H9 (cell line): Measurements from ENCODE around the gene SF1. TPM values are rescaled to one million over a fixed set of nuclear protein-coding genes. Genes with fewer than 3 reads are reported as not detected.

Experiments used
- DNase-seq: peaks from one replicate; pipeline ENCODE4 v3.0.0-alpha.2; 2017
- H2AFZ ChIP-seq: one replicate; pipeline ENCODE4 v1.6.1; 2013; ENCODE audit warnings: mild to moderate bottlenecking, low read length, control low read depth, moderate library complexity
- H2AK5ac ChIP-seq: 2 replicates; pipeline ENCODE4 v1.6.1; 2013; ENCODE audit warnings: low read length, control low read depth, mixed read lengths; ENCODE audit not compliant: insufficient read length
- H2BK120ac ChIP-seq: one replicate; pipeline ENCODE4 v1.6.1; 2013; ENCODE audit warnings: low read depth, mild to moderate bottlenecking, low read length, control low read depth, inconsistent platforms; ENCODE audit not compliant: poor library complexity, severe bottlenecking
- H2BK12ac ChIP-seq: 2 replicates; pipeline ENCODE4 v1.6.1; 2013; ENCODE audit warnings: low read length, control low read depth, mixed read lengths, low read depth; ENCODE audit not compliant: insufficient read length
- H2BK15ac ChIP-seq: 2 replicates; pipeline ENCODE4 v1.6.1; 2013; ENCODE audit warnings: low read depth, low read length, control low read depth
- H2BK20ac ChIP-seq: one replicate; pipeline ENCODE4 v1.6.1; 2013; ENCODE audit warnings: low read depth, mild to moderate bottlenecking, low read length, control low read depth, inconsistent platforms; ENCODE audit not compliant: poor library complexity, severe bottlenecking
- H2BK5ac ChIP-seq: 2 replicates; pipeline ENCODE4 v1.6.1; 2013; ENCODE audit warnings: low read length, control low read depth, mixed read lengths; ENCODE audit not compliant: insufficient read length
- H3K14ac ChIP-seq: 2 replicates; pipeline ENCODE4 v1.6.1; 2013; ENCODE audit warnings: low read length, control low read depth; ENCODE audit not compliant: insufficient read depth
- H3K18ac ChIP-seq: 2 replicates; pipeline ENCODE4 v1.6.1; 2013; ENCODE audit warnings: low read depth, mild to moderate bottlenecking, mixed read lengths, low read length, control low read depth; ENCODE audit not compliant: insufficient read length
- H3K23ac ChIP-seq: 2 replicates; pipeline ENCODE4 v1.6.1; 2013; ENCODE audit warnings: low read length, control low read depth, mixed read lengths, low read depth; ENCODE audit not compliant: insufficient read length
- H3K23me2 ChIP-seq: 2 replicates; pipeline ENCODE4 v1.6.1; 2013; ENCODE audit warnings: low read depth, mild to moderate bottlenecking, mixed read lengths, low read length, control low read depth; ENCODE audit not compliant: insufficient read length, poor library complexity, severe bottlenecking
- H3K27ac ChIP-seq: 2 replicates; pipeline ENCODE4 v1.5.1; 2013; ENCODE audit warnings: low read length, control low read depth, mixed read lengths, low read depth; ENCODE audit not compliant: insufficient read length
- H3K27me3 ChIP-seq: 2 replicates; pipeline ENCODE4 v1.6.1; 2013; ENCODE audit warnings: low read length, control low read depth, inconsistent platforms; ENCODE audit not compliant: insufficient read depth
- H3K4ac ChIP-seq: 2 replicates; pipeline ENCODE4 v1.6.1; 2013; ENCODE audit warnings: low read depth, mild to moderate bottlenecking, control low read depth, inconsistent platforms, low read length, moderate library complexity
- H3K4me1 ChIP-seq: 2 replicates; pipeline ENCODE4 v1.6.1; 2013; ENCODE audit warnings: low read length, control low read depth, inconsistent platforms; ENCODE audit not compliant: insufficient read depth
- H3K4me2 ChIP-seq: 2 replicates; pipeline ENCODE4 v1.6.1; 2013; ENCODE audit warnings: low read length, control low read depth, mixed read lengths; ENCODE audit not compliant: insufficient read length, insufficient read depth
- H3K56ac ChIP-seq: 2 replicates; pipeline ENCODE4 v1.6.1; 2013; ENCODE audit warnings: low read depth, mild to moderate bottlenecking, mixed read lengths, low read length, control low read depth; ENCODE audit not compliant: insufficient read length
- H3K79me1 ChIP-seq: 2 replicates; pipeline ENCODE4 v1.6.1; 2013; ENCODE audit warnings: low read depth, mild to moderate bottlenecking, moderate library complexity, low read length, control low read depth, inconsistent platforms; ENCODE audit not compliant: insufficient read depth, poor library complexity, severe bottlenecking
- H3K79me2 ChIP-seq: 2 replicates; pipeline ENCODE4 v1.6.1; 2013; ENCODE audit warnings: low read length, control low read depth, inconsistent platforms; ENCODE audit not compliant: insufficient read depth
- H3K9ac ChIP-seq: 2 replicates; pipeline ENCODE4 v1.6.1; 2013; ENCODE audit warnings: low read length, control low read depth, mixed read lengths; ENCODE audit not compliant: insufficient read length; ENCODE audit errors: extremely low read depth
- H3K9me3 ChIP-seq: one replicate; pipeline ENCODE4 v1.6.1; 2013; ENCODE audit warnings: low read depth, low read length, inconsistent platforms; ENCODE audit not compliant: control insufficient read depth
- H3T11ph ChIP-seq: one replicate; pipeline ENCODE4 v1.6.1; 2013; ENCODE audit warnings: mild to moderate bottlenecking, low read length, control low read depth, inconsistent platforms
- H4K20me1 ChIP-seq: one replicate; pipeline ENCODE4 v1.6.1; 2013; ENCODE audit not compliant: control insufficient read depth, insufficient read length, insufficient read depth
- H4K5ac ChIP-seq: 2 replicates; pipeline ENCODE4 v1.6.1; 2013; ENCODE audit warnings: low read depth, mild to moderate bottlenecking, mixed read lengths, low read length, control low read depth; ENCODE audit not compliant: insufficient read length
- H4K8ac ChIP-seq: replicated peaks from 2 replicates; pipeline ENCODE4 v1.6.1; 2013; ENCODE audit warnings: low read length, control low read depth, mixed read lengths, low read depth; ENCODE audit not compliant: insufficient read length
- H4K91ac ChIP-seq: 2 replicates; pipeline ENCODE4 v1.6.1; 2013; ENCODE audit warnings: low read depth, mild to moderate bottlenecking, moderate library complexity, mixed read lengths, low read length, control low read depth; ENCODE audit not compliant: insufficient read length
- H3K27ac Mint-ChIP-seq, 3 experiments: 2 replicates in 2 of 3; 3 replicates in 1 of 3; pipeline ENCODE4 v1.8.0; 2020 to 2021; ENCODE audit warnings: mixed read lengths in 3 of 3, mild to moderate bottlenecking in 1 of 3, moderate library complexity in 1 of 3
- H3K27me3 Mint-ChIP-seq: 2 replicates; pipeline ENCODE4 v1.8.0; 2021; ENCODE audit warnings: low read depth, mild to moderate bottlenecking, moderate library complexity, mixed read lengths
- H3K36me3 Mint-ChIP-seq, 3 experiments: 2 replicates in 2 of 3; 3 replicates in 1 of 3; pipeline ENCODE4 v1.8.0; 2020 to 2021; ENCODE audit warnings: low read depth in 3 of 3, mixed read lengths in 3 of 3; ENCODE audit not compliant: insufficient read depth in 1 of 3
- H3K4me1 Mint-ChIP-seq, 2 experiments: 2 replicates each; pipeline ENCODE4 v1.8.0; 2020; ENCODE audit warnings: mixed read lengths in 2 of 2
- H3K4me3 Mint-ChIP-seq, 2 experiments: 2 replicates in 1 of 2; 3 replicates in 1 of 2; pipeline ENCODE4 v1.8.0; 2020 to 2021; ENCODE audit warnings: mild to moderate bottlenecking in 2 of 2, mixed read lengths in 2 of 2, moderate library complexity in 1 of 2
- H3K9me3 Mint-ChIP-seq, 2 experiments: 2 replicates in 1 of 2; 3 replicates in 1 of 2; pipeline ENCODE4 v1.8.0; 2020; ENCODE audit warnings: mild to moderate bottlenecking in 2 of 2, mixed read lengths in 2 of 2, moderate library complexity in 1 of 2
- CTCF ChIP-seq: fragments of 200-600 bp; sonication (generic); conservative IDR thresholded peaks from 3 replicates; pipeline ENCODE4 v1.8.0; 2021; ENCODE audit warnings: antibody characterized with exemption, mild to moderate bottlenecking
- WGBS: extraction: QIAGEN DNeasy Blood & Tissue Kit; methylation state at CpG from one replicate; pipeline ENCODE4 v1.1.7; 2013; ENCODE audit warnings: missing lambda C conversion rate, low lambda C conversion rate, mixed read lengths; ENCODE audit not compliant: insufficient read length; ENCODE audit errors: extremely low coverage; 5-methylcytosine and 5-hydroxymethylcytosine counted together
- total RNA-seq: library from RNA; stranded (reverse); gene quantifications from 2 replicates; pipeline ENCODE4 v1.2.1, GENCODE V29; 2021

The SF1 gene
- total RNA-seq, 1 experiment from 2014 or later: 528 TPM

DNA sequence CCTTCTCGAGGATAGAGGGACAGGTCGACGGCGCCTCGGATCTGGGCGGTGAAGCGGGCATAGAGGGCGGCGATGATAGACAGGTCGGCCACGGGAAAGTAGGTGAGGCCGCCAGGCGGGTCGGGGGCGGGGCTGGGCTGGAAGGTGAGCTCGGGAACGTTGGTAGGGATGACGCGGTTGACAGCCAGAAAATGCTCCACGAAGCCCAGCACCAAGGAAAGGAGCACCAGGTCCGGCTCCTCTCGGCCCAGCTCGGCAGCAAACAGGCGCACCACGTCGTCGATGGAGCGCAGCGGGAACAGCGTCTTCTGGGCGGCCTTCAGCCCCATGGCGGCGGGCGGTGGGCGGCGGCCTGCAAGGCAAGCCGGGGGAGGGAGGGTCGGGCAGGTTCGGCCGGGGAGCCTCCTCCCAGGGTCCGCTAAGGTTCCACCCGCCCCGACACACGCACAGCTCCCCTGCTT is 31.5 kb upstream of the SF1 start:
- Histone ChIP-seq H2AK5ac (no peak overlapping the region), H2BK5ac (no peak overlapping the region), H3K9me3 (no peaks in the 10 kb centered on the region), H3K79me2 (no peaks in the 10 kb centered on the region), H3K18ac (no peak overlapping the region), H2BK12ac (no peak overlapping the region), H4K8ac (no peak overlapping the region), H2BK20ac (no peak overlapping the region), H3K4me2 (peak overlapping the region; percentile 35), H3K4me1 (no peaks in the 10 kb centered on the region), H2BK120ac (no peak overlapping the region), H3T11ph (no peak overlapping the region), H3K4ac (no peak overlapping the region), H3K27ac (no peak overlapping the region), H3K56ac (no peak overlapping the region), H3K23me2 (peaks cover 15% of the 10 kb centered on the region), H4K20me1 (no peaks in the 10 kb centered on the region), H3K27me3 (no peaks in the 10 kb centered on the region), H4K91ac (no peak overlapping the region), H3K79me1 (no peaks in the 10 kb centered on the region), H2BK15ac (no peak overlapping the region), H3K23ac (no peak overlapping the region), H2AFZ (no peak overlapping the region), H3K14ac (no peak overlapping the region; the same call in 1 of the 2 replicates), H4K5ac (no peak overlapping the region), H3K9ac (peak overlapping the region; percentile 50)
- WGBS: no CpG with 5 or more reads among the region's 44 CpGs
- no peak for TF ChIP-seq CTCF
- no peaks in the 10 kb centered on the region; a peak in 1 of 5 replicates for H3K9me3 Mint-ChIP-seq
- H3K36me3 Mint-ChIP-seq: peaks cover 6 to 37% (median 27%) of the 10 kb centered on the region in 3 experiments; a peak in 6 of 7 replicates
- H3K4me1 Mint-ChIP-seq: peaks cover 6 to 7% of the 10 kb centered on the region in 2 experiments; a peak in 3 of 4 replicates
- H3K4me3 Mint-ChIP-seq: peak overlapping the region; percentile 92 to 96
- peak overlapping the region in 2 of 3 experiments; percentile 53 to 67; a peak in 3 of 7 replicates for H3K27ac Mint-ChIP-seq
- peak; percentile 77 for DNase-seq
- no peaks in the 10 kb centered on the region; the same call in 1 of the 2 replicates for H3K27me3 Mint-ChIP-seq
